HEK293T (cell line): ENCODE measurements around the gene GFER.

ENCODE experiments used
- CTCF ChIA-PET: fragments of 350-600 bp; formaldehyde crosslinking; extraction: SDS; loops from one replicate; lab custom pipeline; 2021; ENCODE audit warnings: antibody characterized with exemption, inconsistent platforms; lab: Yijun Ruan, JAX
- POLR2A ChIA-PET: fragments of 350-600 bp; formaldehyde crosslinking; extraction: SDS; loops from one replicate; lab custom pipeline; 2020; ENCODE audit warnings: antibody characterized with exemption, inconsistent platforms; lab: Yijun Ruan, JAX
- DNase-seq: peaks from one replicate; pipeline ENCODE4 v3.0.0; 2012; ENCODE audit warnings: mixed read lengths; ENCODE audit errors: extremely low spot score
- ARNT ChIP-seq: fragments of 450-650 bp; IDR thresholded peaks from 2 replicates; pipeline ENCODE4 v1.6.1; 2017; ENCODE audit warnings: mild to moderate bottlenecking
- BHLHE40 ChIP-seq: fragments of 450-650 bp; IDR thresholded peaks from 2 replicates; pipeline ENCODE4 v1.6.1; 2016; ENCODE audit warnings: mild to moderate bottlenecking, moderate library complexity, borderline replicate concordance
- CTBP1 ChIP-seq: fragments of 450-650 bp; IDR thresholded peaks from 2 replicates; pipeline ENCODE4 v1.6.1; 2016; ENCODE audit warnings: borderline replicate concordance
- ELF4 ChIP-seq: fragments of 450-650 bp; IDR thresholded peaks from 2 replicates; pipeline ENCODE4 v1.6.1; 2017; ENCODE audit warnings: antibody characterized with exemption
- FOXA1 ChIP-seq: fragments of 450-650 bp; IDR thresholded peaks from 2 replicates; pipeline ENCODE4 v1.6.1; 2016; ENCODE audit warnings: mild to moderate bottlenecking
- FOXK2 ChIP-seq: fragments of 450-650 bp; IDR thresholded peaks from 2 replicates; pipeline ENCODE4 v1.6.1; 2016; ENCODE audit warnings: mild to moderate bottlenecking
- FOXM1 ChIP-seq: fragments of 450-650 bp; IDR thresholded peaks from 2 replicates; pipeline ENCODE4 v1.6.1; 2017; ENCODE audit warnings: mild to moderate bottlenecking, borderline replicate concordance
- HDGF ChIP-seq: fragments of 450-650 bp; IDR thresholded peaks from 2 replicates; pipeline ENCODE4 v1.6.1; 2017; ENCODE audit warnings: antibody characterized with exemption, borderline replicate concordance
- L3MBTL2 ChIP-seq: fragments of 450-650 bp; conservative IDR thresholded peaks from 2 replicates; pipeline ENCODE4 v1.6.1; 2016; ENCODE audit warnings: mild to moderate bottlenecking
- LEF1 ChIP-seq: fragments of 450-650 bp; IDR thresholded peaks from 2 replicates; pipeline ENCODE4 v1.6.1; 2017; ENCODE audit warnings: mild to moderate bottlenecking, borderline replicate concordance
- NFRKB ChIP-seq: fragments of 450-650 bp; IDR thresholded peaks from 2 replicates; pipeline ENCODE4 v1.6.1; 2016; ENCODE audit warnings: mild to moderate bottlenecking, moderate library complexity
- SP1 ChIP-seq: fragments of 450-650 bp; IDR thresholded peaks from 2 replicates; pipeline ENCODE4 v1.6.1; 2017
- SUZ12 ChIP-seq: fragments of 450-650 bp; IDR thresholded peaks from 2 replicates; pipeline ENCODE4 v1.6.1; 2016; ENCODE audit warnings: mild to moderate bottlenecking
- TARDBP ChIP-seq: fragments of 450-650 bp; IDR thresholded peaks from 2 replicates; pipeline ENCODE4 v1.6.1; 2016
- ZNF384 ChIP-seq: fragments of 450-650 bp; IDR thresholded peaks from 2 replicates; pipeline ENCODE4 v1.6.1; 2016
- TF ChIP-seq, protein P1 (sequence below): fragments of 450-650 bp; IDR thresholded peaks from 2 replicates; pipeline ENCODE4 v1.6.1; 2016

GFER gene

DNA sequence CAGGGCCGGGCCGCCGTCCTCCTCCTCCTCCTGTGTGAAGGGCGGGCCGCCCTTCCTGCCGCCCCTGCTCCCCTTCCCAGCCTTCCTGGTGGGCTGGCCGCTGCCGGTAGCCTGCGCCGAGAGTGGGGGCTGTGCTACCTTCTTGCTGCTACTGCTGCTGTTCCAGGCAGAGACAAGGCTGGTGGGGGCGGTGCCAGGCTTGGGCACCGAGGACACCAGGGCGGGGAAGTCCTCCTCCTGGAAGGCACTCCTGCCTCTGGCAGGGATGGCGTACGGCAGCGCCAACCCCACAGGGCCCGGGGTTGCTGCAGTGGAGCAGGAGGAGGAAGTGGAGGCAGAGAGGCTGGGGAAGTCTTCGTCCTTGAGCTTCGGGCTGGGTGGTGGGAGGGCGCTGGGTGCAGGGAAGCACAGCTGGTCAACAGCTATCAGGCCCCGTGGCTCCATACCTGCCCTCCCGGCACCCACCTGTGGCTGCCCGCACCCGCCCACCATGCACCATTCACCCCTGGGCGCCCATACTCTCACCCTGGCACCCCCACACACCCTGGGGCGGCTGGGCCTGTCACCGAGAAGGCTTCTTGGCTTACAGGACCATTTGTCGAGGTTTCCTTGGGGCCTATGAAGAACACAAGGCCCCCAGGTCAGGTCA, 16.0 kb downstream of the GFER start:
- TF ChIP-seq ZNF384 (no peak), HDGF (no peak), ARNT (no peak), L3MBTL2 (no peak), ELF4 (no peak), TARDBP (no peak), SUZ12 (no peak), LEF1 (no peak), CTBP1 (no peak), SP1 (no peak), FOXM1 (no peak)
- TF ChIP-seq, protein P1, sequence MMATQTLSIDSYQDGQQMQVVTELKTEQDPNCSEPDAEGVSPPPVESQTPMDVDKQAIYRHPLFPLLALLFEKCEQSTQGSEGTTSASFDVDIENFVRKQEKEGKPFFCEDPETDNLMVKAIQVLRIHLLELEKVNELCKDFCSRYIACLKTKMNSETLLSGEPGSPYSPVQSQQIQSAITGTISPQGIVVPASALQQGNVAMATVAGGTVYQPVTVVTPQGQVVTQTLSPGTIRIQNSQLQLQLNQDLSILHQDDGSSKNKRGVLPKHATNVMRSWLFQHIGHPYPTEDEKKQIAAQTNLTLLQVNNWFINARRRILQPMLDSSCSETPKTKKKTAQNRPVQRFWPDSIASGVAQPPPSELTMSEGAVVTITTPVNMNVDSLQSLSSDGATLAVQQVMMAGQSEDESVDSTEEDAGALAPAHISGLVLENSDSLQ, result no peak
- no peak for DNase-seq
- POLR2A ChIA-PET, result interaction anchor here (1.7 kb wide), 1 partner anchor 9 kb away, joined by 6 read pairs; no protein-coding TSS in a partner anchor
- CTCF ChIA-PET, result no interaction called here

DNA sequence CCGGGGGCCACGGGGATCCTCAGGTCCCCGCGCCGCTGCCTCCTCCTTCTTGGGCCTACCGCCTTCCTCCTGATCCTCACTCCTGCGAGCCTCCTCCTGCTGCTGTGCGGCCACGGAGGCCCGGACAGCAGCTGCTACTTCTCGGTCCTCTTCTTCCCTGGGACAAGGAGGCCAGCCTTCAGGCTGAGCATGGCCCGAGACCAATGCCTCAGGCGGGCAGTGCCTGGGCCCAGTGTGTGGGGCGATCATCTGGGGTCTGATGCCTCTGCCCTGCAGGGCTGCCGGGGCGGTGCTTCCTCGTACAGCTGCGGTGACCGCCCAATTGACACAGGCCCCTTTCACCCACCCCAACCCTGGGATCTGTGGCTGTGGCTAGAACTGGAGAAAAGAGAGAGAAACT, 17.0 kb downstream of the GFER start:
- no peak for TF ChIP-seq CTBP1
- TF ChIP-seq FOXK2, result no peak
- no peak for TF ChIP-seq ARNT
- no peak for TF ChIP-seq TARDBP
- TF ChIP-seq ZNF384, result no peak
- no peak for DNase-seq
- ChIA-PET CTCF (no interaction called here), POLR2A (interaction anchor here (1.4 kb wide), 1 partner anchor 36 kb away, joined by 3 read pairs; the partner anchor contains the start of gene RPS2)

DNA sequence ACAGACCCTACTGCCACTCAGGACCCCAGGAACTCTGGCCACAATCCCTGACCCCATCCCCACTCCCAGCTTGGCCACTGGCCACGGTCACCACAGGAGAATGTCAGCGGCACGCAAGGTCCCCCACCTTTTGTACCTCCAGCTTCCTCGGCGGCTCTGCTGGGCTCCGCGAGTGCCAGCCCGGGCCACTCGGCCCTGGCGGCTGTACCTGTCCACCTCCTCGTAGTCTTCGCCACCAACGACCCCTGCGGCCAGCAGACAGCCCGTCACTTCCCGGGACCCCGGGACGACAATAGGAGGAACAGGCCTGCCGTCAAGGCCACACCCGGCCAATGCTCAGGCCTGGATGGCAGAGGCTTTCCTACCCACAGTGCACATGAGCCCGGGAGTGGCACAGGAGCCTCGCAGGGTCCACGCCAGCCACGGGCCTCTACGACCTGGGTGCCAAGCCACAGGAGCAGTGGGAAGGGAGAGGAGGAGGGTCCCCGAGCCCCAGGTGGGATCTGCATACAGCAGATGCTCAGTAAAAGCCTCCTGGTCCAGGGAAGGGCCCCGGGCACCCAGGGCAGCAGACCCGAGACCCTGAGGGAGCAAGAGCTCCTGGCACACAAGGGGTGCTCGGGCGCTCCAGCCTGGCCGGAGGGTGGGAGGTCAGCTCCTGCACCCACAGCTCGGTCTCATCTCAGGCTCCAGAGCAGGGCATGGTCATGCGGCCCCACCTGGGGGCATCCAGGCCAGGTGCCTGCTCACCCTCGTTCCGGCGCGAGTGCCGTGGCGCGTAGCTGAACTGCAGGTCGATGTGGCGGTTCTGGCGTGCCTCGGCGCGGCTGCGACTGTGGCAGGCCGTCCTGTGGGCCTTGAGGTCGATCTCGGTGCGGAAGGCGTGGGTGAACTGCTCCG, 17.7 kb downstream of the GFER start:
- POLR2A ChIA-PET, result interaction anchor here (1.4 kb wide), 1 partner anchor 37 kb away, joined by 3 read pairs; the partner anchor contains the start of gene RPS2
- DNase-seq, result no peak
- CTCF ChIA-PET, result no interaction called here

DNA sequence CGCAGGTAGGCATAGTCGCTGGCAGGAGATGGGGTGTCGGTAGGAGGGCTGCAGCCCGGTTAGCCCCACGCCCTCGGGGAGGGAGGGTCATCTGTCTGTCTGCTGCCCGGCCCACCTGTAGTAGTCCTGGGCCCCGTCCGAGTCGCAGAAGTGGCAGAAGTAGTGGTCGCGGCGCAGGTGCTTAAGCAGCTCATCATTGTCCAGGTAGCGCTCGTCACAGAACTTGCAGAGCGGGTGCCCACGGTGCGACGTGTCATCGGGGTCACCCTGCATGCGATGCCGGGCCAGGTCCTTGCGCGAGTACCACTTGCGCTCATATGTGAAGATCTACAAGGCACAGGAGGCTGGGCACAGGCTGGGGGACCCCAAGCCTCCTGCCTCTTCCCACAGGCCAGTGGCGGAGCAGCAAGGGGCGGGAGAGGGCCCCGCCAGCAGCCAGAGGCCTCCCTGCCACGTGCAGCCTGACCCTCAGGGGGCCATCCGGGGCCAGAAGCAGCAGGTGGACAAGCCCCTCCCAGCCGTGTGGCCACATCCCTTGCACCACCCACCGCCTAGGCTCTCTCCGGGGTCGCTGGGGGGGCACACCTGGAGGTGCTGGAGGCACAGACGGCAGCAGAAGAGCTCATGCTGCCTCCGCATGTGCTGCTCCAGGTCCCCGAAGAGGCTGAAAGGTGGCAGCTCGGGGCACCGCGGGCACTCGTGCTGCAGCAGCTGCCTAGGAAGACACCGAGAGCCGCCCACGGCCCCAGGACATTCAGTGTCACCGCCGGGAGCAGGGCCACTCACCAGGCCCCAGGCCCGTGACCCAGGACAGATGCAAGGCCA, 18.6 kb downstream of the GFER start:
- POLR2A ChIA-PET, result interaction anchor here (1.2 to 1.4 kb wide), 3 partner anchors 19 to 45 kb away, joined by 3 to 4 read pairs (median 4); partner anchors contain the start of genes GFER, NTHL1, RPS2 and TSC2
- CTCF ChIA-PET, result no interaction called here
- no peak for DNase-seq
- TF ChIP-seq TARDBP (no peak), CTBP1 (no peak), SP1 (no peak), ZNF384 (no peak), FOXK2 (no peak), L3MBTL2 (no peak), BHLHE40 (no peak), FOXA1 (no peak), HDGF (no peak), NFRKB (no peak), FOXM1 (no peak), LEF1 (no peak), SUZ12 (no peak), ARNT (no peak), ELF4 (no peak)
- TF ChIP-seq, protein P1, result no peak

More for the DNA sequence above, 17.7 kb downstream of the GFER start:
- no peak for TF ChIP-seq ELF4
- TF ChIP-seq BHLHE40, result no peak
- no peak for TF ChIP-seq ZNF384
- no peak for TF ChIP-seq FOXK2
- TF ChIP-seq SP1, result no peak
- TF ChIP-seq FOXA1, result no peak
- TF ChIP-seq LEF1, result no peak
- TF ChIP-seq NFRKB, result no peak
- no peak for TF ChIP-seq L3MBTL2
- no peak for TF ChIP-seq FOXM1

DNA sequence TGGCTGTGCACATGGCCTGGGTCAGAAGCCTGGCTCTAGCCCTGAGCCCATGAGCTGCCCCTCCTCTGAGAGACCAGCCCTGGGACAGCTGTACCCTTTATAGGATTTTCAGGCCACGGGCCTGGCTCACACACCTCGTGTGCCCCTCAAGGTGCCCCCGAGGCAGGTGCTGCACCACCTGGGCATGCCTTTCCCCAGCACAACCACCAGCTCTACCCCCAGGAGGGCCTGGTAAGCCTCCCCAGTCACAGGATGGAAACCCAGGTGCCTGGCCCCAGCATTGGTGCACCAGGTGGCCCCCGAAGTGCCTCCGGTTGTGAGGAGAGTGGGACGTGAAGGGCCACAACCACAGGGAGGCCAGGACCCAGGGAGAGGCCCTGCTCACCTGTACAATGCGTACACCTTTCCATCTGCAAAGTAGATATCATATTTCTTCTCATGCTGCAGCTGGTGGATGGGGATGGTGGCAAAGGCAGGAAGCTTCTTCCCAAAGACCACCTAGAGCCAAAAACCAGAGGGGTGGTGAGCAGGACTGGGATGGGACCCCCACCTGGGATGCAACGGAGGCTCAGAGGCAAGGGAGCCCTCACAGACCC, 19.3 kb downstream of the GFER start:
- TF ChIP-seq, protein P1, result no peak
- TF ChIP-seq FOXM1 (no peak), NFRKB (no peak)
- no peak for DNase-seq
- ChIA-PET CTCF (interaction anchor here (0.9 to 1.7 kb wide), 6 partner anchors 9 to 150 kb away, joined by 4 to 13 read pairs (median 6); partner anchors contain the start of gene NOXO1), POLR2A (interaction anchor here (0.9 to 3.1 kb wide), 8 partner anchors 12 to 152 kb away, joined by 4 to 23 read pairs (median 5); partner anchors contain the start of genes GFER, NTHL1, RPS2 and TBL3)
